ENCODE measurements around the gene GDA. TPM values are rescaled to one million over a fixed set of nuclear protein-coding genes. Genes with fewer than 3 reads are reported as not detected.

GDA gene
- total RNA-seq, 1 experiment from 2014 or later: 3.6 TPM

DNA sequence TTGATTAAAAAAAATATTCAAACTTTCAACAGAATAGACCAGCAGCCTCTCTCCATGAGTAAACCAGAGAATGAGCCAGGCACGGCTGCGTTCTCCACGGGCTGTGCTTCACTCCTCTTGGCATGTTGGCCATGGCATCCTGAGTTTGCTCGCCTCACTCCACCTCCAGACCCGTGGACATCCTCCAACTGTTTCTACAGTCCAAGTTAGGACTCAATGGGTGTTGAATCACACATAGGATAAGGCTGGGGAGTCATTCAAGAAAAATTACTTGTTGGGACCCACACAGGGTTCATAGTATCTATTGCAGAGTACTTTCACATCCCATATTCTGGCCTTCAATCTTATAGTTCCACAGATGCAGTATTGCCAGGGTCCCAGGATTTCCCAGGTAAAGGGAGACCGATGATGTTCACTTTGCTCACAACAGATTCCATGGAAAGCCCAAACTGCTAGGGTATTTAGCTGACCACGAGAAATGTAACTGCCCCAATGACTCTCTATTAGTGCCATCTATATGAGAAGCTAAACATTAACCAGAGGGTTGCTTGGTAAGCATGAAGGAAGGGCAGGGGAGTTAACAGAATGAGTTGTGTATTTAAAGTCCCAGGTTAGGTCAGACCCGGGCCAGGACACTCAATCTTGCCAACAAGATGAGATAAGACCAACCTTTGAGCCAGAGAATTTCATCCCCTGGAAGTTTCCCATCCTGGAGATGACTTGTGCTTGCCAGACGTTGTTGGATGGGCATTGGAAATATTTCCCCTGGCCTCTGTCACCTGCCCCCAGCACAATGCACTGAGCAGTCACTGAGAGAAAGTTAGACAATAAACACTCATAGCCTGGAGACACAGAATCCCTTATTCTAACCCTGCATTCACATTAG is 19.7 kb upstream of the GDA start:
- Mint-ChIP-seq H3K4me3 (no peak overlapping the region), H3K27me3 (ENCODE audit: low read depth) (no peaks in the 10 kb centered on the region; the same call in 1 of the 2 replicates), H3K27ac (no peak overlapping the region), H3K4me1 (no peaks in the 10 kb centered on the region), H3K9me3 (no peaks in the 10 kb centered on the region), H3K36me3 (ENCODE audit: insufficient read depth in 1 of 3, low read depth in 3 of 3) (no peaks in the 10 kb centered on the region)
- no peak overlapping the region for H2AFZ ChIP-seq (ENCODE audit: low read length)
- H3K18ac ChIP-seq (ENCODE audit: insufficient read length, low read depth, low read length): no peak overlapping the region
- H2BK15ac ChIP-seq (ENCODE audit: low read depth, low read length): no peak overlapping the region
- no peak overlapping the region for H2AK5ac ChIP-seq (ENCODE audit: insufficient read length, low read length)
- no peak overlapping the region for H4K91ac ChIP-seq (ENCODE audit: insufficient read length, low read depth, low read length)
- WGBS (ENCODE audit: extremely low coverage, insufficient read length, low lambda C conversion rate): no CpG with 5 or more reads among the region's 9 CpGs
- H4K5ac ChIP-seq (ENCODE audit: insufficient read length, low read depth, low read length): no peak overlapping the region
- H2BK20ac ChIP-seq (ENCODE audit: low read depth, low read length, poor library complexity, severe bottlenecking): no peak overlapping the region
- no peaks in the 10 kb centered on the region for H3K27me3 ChIP-seq (ENCODE audit: insufficient read depth, low read length)
- no peak overlapping the region for H2BK5ac ChIP-seq (ENCODE audit: insufficient read length, low read length)
- no peaks in the 10 kb centered on the region for H3K23me2 ChIP-seq (ENCODE audit: insufficient read length, low read depth, low read length, poor library complexity, severe bottlenecking)
- H4K20me1 ChIP-seq (ENCODE audit: control insufficient read depth, insufficient read depth, insufficient read length): no peaks in the 10 kb centered on the region
- no peak overlapping the region for H2BK12ac ChIP-seq (ENCODE audit: insufficient read length, low read depth, low read length)
- H3T11ph ChIP-seq (ENCODE audit: low read length): no peak overlapping the region
- no peak overlapping the region for H3K14ac ChIP-seq (ENCODE audit: insufficient read depth, low read length)
- no peaks in the 10 kb centered on the region for H3K4me1 ChIP-seq (ENCODE audit: insufficient read depth, low read length)
- H3K79me2 ChIP-seq (ENCODE audit: insufficient read depth, low read length): no peaks in the 10 kb centered on the region; the same call in 1 of the 2 replicates
- H3K4me2 ChIP-seq (ENCODE audit: insufficient read depth, insufficient read length, low read length): no peak overlapping the region
- no peak overlapping the region for H3K9ac ChIP-seq (ENCODE audit: extremely low read depth, insufficient read length, low read length)
- H2BK120ac ChIP-seq (ENCODE audit: low read depth, low read length, poor library complexity, severe bottlenecking): no peak overlapping the region
- H3K56ac ChIP-seq (ENCODE audit: insufficient read length, low read depth, low read length): no peak overlapping the region
- no peak overlapping the region for H4K8ac ChIP-seq (replicated peaks; ENCODE audit: insufficient read length, low read depth, low read length)
- no peak overlapping the region for H3K27ac ChIP-seq (ENCODE audit: insufficient read length, low read depth, low read length)
- no peak for DNase-seq
- TF ChIP-seq, protein P1, sequence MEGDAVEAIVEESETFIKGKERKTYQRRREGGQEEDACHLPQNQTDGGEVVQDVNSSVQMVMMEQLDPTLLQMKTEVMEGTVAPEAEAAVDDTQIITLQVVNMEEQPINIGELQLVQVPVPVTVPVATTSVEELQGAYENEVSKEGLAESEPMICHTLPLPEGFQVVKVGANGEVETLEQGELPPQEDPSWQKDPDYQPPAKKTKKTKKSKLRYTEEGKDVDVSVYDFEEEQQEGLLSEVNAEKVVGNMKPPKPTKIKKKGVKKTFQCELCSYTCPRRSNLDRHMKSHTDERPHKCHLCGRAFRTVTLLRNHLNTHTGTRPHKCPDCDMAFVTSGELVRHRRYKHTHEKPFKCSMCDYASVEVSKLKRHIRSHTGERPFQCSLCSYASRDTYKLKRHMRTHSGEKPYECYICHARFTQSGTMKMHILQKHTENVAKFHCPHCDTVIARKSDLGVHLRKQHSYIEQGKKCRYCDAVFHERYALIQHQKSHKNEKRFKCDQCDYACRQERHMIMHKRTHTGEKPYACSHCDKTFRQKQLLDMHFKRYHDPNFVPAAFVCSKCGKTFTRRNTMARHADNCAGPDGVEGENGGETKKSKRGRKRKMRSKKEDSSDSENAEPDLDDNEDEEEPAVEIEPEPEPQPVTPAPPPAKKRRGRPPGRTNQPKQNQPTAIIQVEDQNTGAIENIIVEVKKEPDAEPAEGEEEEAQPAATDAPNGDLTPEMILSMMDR (conservative IDR thresholded peaks at IDR 0.05): no peak
- H3K23ac ChIP-seq (ENCODE audit: insufficient read length, low read depth, low read length): no peak overlapping the region
- no peak overlapping the region for H3K4ac ChIP-seq (ENCODE audit: low read depth, low read length)
- H3K79me1 ChIP-seq (ENCODE audit: insufficient read depth, low read depth, low read length, poor library complexity, severe bottlenecking): no peaks in the 10 kb centered on the region
- H3K9me3 ChIP-seq (ENCODE audit: control insufficient read depth, low read depth, low read length): no peaks in the 10 kb centered on the region

All from H9 (cell line).